ENCODE data around the gene OBP2A.

GRCh38 chr9:135552021-135552697, 6.2 kb downstream of the OBP2A start:
- TF ChIP-seq FOXA1 (IDR thresholded peaks at IDR 0.05): no peak
- TF ChIP-seq FOXK2 (IDR thresholded peaks at IDR 0.05): no peak
- TF ChIP-seq ELF4 (IDR thresholded peaks at IDR 0.05): no peak
- TF ChIP-seq NFRKB (IDR thresholded peaks at IDR 0.05): no peak
- TF ChIP-seq PKNOX1 (IDR thresholded peaks at IDR 0.05): no peak
- no peak for TF ChIP-seq ARNT (IDR thresholded peaks at IDR 0.05)
- no peak for TF ChIP-seq CTBP1 (IDR thresholded peaks at IDR 0.05; ENCODE audit: borderline replicate concordance)
- no peak for TF ChIP-seq HDGF (IDR thresholded peaks at IDR 0.05; ENCODE audit: borderline replicate concordance)
- TF ChIP-seq FOXM1 (IDR thresholded peaks at IDR 0.05; ENCODE audit: borderline replicate concordance): no peak
- no peak for TF ChIP-seq TARDBP (IDR thresholded peaks at IDR 0.05)
- TF ChIP-seq SP1 (IDR thresholded peaks at IDR 0.05): no peak
- TF ChIP-seq SUZ12 (IDR thresholded peaks at IDR 0.05): no peak
- no peak for TF ChIP-seq BHLHE40 (IDR thresholded peaks at IDR 0.05; ENCODE audit: borderline replicate concordance)

All from HEK293T (cell line).